ENCODE data around the gene SLC13A3. TPM values are rescaled to one million over a fixed set of nuclear protein-coding genes. Genes with fewer than 3 reads are reported as not detected.

SLC13A3 gene
- total and polyA plus RNA-seq, 4 donors: 1.5 to 10.7 (median 8.3) TPM

DNA sequence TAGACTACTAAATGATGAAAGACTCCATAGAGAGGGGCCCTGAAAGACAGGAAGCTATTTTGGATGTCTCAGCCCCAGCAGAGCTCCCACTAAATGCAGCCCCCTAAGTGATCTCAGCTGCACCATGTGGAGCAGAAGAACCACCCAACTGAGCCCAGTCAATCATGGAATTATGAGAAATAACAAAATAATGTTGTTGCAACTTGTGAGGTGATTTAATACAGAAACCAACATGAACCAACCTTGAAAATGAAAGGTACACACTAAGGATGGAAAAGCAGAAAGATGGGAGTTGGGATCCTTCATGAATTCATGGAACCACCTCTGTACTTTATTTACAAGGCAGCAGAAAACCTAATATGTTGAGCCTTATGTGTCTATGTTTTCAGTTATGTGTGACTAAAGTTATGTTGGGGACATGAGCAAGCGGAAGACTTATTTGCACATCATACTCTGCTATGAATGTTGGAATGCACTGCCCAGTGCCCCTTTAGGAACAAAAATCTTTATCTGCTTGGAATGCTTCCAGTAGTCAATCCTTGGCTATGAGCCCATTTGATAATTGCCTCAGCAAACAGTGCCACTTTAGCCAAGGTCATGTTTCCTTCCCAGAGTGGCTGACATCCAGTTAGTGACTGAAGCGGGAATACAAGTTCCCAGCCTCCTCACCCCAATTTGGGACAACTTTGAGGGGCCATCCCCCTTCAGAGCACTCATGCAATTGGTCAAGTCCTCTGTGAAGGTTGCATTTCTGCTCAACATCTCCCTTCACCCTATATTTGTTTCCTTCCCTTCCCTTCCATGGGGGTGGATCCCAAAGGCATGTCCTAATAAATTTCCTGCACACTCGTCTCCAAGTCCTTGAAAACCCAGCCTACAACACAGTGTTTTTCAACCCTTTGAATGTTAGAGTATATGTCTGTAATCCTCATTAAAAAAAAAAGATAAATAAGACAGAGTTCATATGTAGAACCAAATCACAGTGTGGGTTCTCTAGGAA is 19.6 kb upstream of the SLC13A3 start (continued):
- TF ChIP-seq EGR1 (IDR thresholded peaks at IDR 0.05; ENCODE audit: low read depth in 2 of 2) (peak in 1 of 2 donors; percentile 58), SP1 (IDR thresholded peaks at IDR 0.05) (peak; percentile 59), GABPA (IDR thresholded peaks at IDR 0.05 in 1 of 2, conservative IDR thresholded peaks at IDR 0.05 in 1 of 2) (peak in 1 of 2 donors; percentile 28), HNF4G (IDR thresholded peaks at IDR 0.05) (peak; percentile 19), MAX (IDR thresholded peaks at IDR 0.05) (peak; percentile 77), HNF4A (conservative IDR thresholded peaks at IDR 0.05) (peak; percentile 55 to 68), RAD21 (IDR thresholded peaks at IDR 0.05) (peak; percentile 6 to 47), TAF1 (conservative IDR thresholded peaks at IDR 0.05) (no peak), NR2F2 (IDR thresholded peaks at IDR 0.05) (no peak), YY1 (IDR thresholded peaks at IDR 0.05) (peak; percentile 56), RXRA (IDR thresholded peaks at IDR 0.05) (peak; percentile 55 to 81)

DNA sequence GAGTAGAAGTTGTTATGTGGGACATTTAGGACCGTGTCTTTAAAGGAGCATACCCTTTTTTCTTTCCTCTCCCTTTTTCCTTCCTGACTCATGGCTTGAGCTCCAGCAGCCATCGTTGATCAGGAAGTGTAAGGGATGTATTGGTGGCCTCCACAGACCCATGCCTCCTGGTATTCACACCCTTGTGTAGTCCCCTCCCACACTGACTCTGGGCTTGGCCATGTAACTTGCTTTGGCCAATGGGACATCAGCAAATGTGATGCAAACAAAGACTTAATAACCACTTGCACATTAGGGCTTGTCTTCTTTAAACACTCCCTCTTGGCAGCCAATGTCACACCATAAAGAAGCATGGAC is 18.9 kb upstream of the SLC13A3 start:
- Histone ChIP-seq H3K27me3 (ENCODE audit: control insufficient read depth in 4 of 4, insufficient read depth in 4 of 4, low read length in 3 of 4) (no peaks in the 10 kb centered on the region), H3K36me3 (ENCODE audit: control insufficient read depth in 4 of 4, insufficient read depth in 3 of 4, low read depth in 1 of 4, low read length in 3 of 4) (no peaks in the 10 kb centered on the region), H3K9ac (ENCODE audit: low read depth in 1 of 2, low read length in 2 of 2) (no peak overlapping the region), H3K9me3 (ENCODE audit: control insufficient read depth in 4 of 4, low read length in 3 of 4) (no peaks in the 10 kb centered on the region), H3K4me3 (ENCODE audit: low read depth in 1 of 3, low read length in 3 of 3) (no peak overlapping the region), H3K4me1 (ENCODE audit: control insufficient read depth in 4 of 4, insufficient read depth in 4 of 4, low read length in 3 of 4) (peaks cover 1 to 42% (median 21%) of the 10 kb centered on the region in 4 donors), H3K27ac (ENCODE audit: low read depth in 1 of 2, low read length in 2 of 2) (no peak overlapping the region)
- no peak for DNase-seq (ENCODE audit: low spot score)
- TF ChIP-seq YY1 (IDR thresholded peaks at IDR 0.05): no peak
- TF ChIP-seq NR2F2 (IDR thresholded peaks at IDR 0.05): no peak
- TF ChIP-seq REST (IDR thresholded peaks at IDR 0.05): no peak
- TF ChIP-seq ATF3 (IDR thresholded peaks at IDR 0.05): no peak
- TF ChIP-seq EGR1 (IDR thresholded peaks at IDR 0.05; ENCODE audit: low read depth in 2 of 2): no peak
- TF ChIP-seq HNF4G (IDR thresholded peaks at IDR 0.05): no peak
- no peak for TF ChIP-seq HNF4A (conservative IDR thresholded peaks at IDR 0.05)
- TF ChIP-seq RAD21 (IDR thresholded peaks at IDR 0.05): no peak
- 87% methylated on average over 2 of the region's 2 CpGs for WGBS

DNA sequence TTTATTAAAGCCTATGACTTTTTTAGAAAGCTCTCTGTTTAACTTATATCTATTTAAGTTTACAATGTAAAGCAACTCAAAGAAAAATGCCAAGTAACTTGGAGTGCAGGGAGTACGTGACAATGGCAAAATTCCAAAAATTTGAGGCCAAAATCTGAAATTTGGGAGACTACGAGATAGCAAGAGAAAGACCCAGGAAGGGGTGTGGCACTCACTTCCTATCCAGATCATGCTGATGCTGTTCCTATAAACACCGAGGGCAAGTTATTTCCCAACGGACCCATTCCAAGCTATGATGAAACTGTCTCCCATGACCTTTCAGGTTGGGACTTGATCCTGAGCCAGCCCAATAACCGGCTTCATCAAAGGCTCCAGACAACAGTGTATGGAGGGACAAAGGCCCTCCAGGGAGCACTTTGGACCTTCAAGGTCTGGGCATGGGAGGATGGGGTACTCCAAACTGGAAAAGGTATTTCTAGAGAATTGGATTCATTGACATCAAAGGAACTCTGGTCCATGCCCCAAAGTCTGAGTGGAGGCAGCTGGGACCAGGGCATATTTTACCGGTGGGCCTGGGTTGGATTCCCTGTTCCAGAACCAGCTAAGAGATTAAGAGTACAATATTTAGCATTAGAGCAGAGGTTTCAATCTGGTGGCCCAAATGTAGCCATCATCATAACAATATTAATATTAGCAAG is 15.7 kb upstream of the SLC13A3 start:
- no peak for DNase-seq (ENCODE audit: low spot score)
- Histone ChIP-seq H3K9me3 (ENCODE audit: control insufficient read depth in 4 of 4, low read length in 3 of 4) (no peaks in the 10 kb centered on the region), H3K36me3 (ENCODE audit: control insufficient read depth in 4 of 4, insufficient read depth in 3 of 4, low read depth in 1 of 4, low read length in 3 of 4) (no peaks in the 10 kb centered on the region), H3K4me3 (ENCODE audit: low read depth in 1 of 3, low read length in 3 of 3) (no peak overlapping the region), H3K4me1 (ENCODE audit: control insufficient read depth in 4 of 4, insufficient read depth in 4 of 4, low read length in 3 of 4) (peaks cover 1 to 35% (median 21%) of the 10 kb centered on the region in 4 donors), H3K27me3 (ENCODE audit: control insufficient read depth in 4 of 4, insufficient read depth in 4 of 4, low read length in 3 of 4) (no peaks in the 10 kb centered on the region), H3K27ac (ENCODE audit: low read depth in 1 of 2, low read length in 2 of 2) (peak overlapping the region; percentile 13 to 22), H3K9ac (ENCODE audit: low read depth in 1 of 2, low read length in 2 of 2) (no peak overlapping the region)
- WGBS: 28% methylated on average over 6 of the region's 6 CpGs
- TF ChIP-seq ATF3 (IDR thresholded peaks at IDR 0.05) (peak; percentile 96), HNF4G (IDR thresholded peaks at IDR 0.05) (peak; percentile 95), TAF1 (conservative IDR thresholded peaks at IDR 0.05) (no peak), RXRA (IDR thresholded peaks at IDR 0.05) (peak; percentile 95 to 96), GABPA (IDR thresholded peaks at IDR 0.05 in 1 of 2, conservative IDR thresholded peaks at IDR 0.05 in 1 of 2) (peak in 1 of 2 donors; percentile 84), SP1 (IDR thresholded peaks at IDR 0.05) (peak; percentile 81), EGR1 (IDR thresholded peaks at IDR 0.05; ENCODE audit: low read depth in 2 of 2) (peak in 1 of 2 donors; percentile 91), CTCF (IDR thresholded peaks at IDR 0.05; ENCODE audit: low read depth, low read length, missing input control) (no peak), RAD21 (IDR thresholded peaks at IDR 0.05) (peak; percentile 50 to 54), NR2F2 (IDR thresholded peaks at IDR 0.05) (peak; percentile 89), MAX (IDR thresholded peaks at IDR 0.05) (peak; percentile 98), HNF4A (conservative IDR thresholded peaks at IDR 0.05) (peak; percentile 98), YY1 (IDR thresholded peaks at IDR 0.05) (peak; percentile 48), FOXA2 (IDR thresholded peaks at IDR 0.05) (peak; percentile 63)
- TF ChIP-seq, protein P1, sequence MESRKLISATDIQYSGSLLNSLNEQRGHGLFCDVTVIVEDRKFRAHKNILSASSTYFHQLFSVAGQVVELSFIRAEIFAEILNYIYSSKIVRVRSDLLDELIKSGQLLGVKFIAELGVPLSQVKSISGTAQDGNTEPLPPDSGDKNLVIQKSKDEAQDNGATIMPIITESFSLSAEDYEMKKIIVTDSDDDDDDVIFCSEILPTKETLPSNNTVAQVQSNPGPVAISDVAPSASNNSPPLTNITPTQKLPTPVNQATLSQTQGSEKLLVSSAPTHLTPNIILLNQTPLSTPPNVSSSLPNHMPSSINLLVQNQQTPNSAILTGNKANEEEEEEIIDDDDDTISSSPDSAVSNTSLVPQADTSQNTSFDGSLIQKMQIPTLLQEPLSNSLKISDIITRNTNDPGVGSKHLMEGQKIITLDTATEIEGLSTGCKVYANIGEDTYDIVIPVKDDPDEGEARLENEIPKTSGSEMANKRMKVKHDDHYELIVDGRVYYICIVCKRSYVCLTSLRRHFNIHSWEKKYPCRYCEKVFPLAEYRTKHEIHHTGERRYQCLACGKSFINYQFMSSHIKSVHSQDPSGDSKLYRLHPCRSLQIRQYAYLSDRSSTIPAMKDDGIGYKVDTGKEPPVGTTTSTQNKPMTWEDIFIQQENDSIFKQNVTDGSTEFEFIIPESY (IDR thresholded peaks at IDR 0.05): peak; percentile 79

Measured in liver (tissue), 9 donors.